NCI-H2029 (cell line): ENCODE measurements around the gene RPL38.

ENCODE experiments used
- DNase-seq: peaks from one replicate; lab custom pipeline; 2025; lab: John Stamatoyannopoulos, UW

Gene RPL38

GRCh38 chr17:74203439-74204240 lies at the start of gene RPL38:
Gene RPL38, plus strand, starts transcription at chr17:74203678. Its CDS starts 278 bp downstream, at chr17:74203956.
- DNase-seq: peak; percentile 94

GRCh38 chr17:74153821-74154430 lies 49.6 kb upstream of the RPL38 start:
- DNase-seq: no peak

- no peak for DNase-seq
These were observed 46.6 kb upstream of the RPL38 start for GRCh38 chr17:74156878-74157277.

- no peak for DNase-seq
These were observed 46.1 kb upstream of the RPL38 start for GRCh38 chr17:74157366-74157765.

- DNase-seq: no peak
These were observed 44.7 kb upstream of the RPL38 start for GRCh38 chr17:74158761-74159160.

- no peak for DNase-seq
These were observed 44.1 kb upstream of the RPL38 start for GRCh38 chr17:74159226-74159840.

GRCh38 chr17:74160656-74161502 lies 42.6 kb upstream of the RPL38 start:
- DNase-seq: no peak

- no peak for DNase-seq
These were observed 42.0 kb upstream of the RPL38 start for GRCh38 chr17:74161503-74161875.

- DNase-seq: no peak
These were observed 40.1 kb upstream of the RPL38 start for GRCh38 chr17:74163271-74163821.

- DNase-seq: no peak
These were observed 39.6 kb upstream of the RPL38 start for GRCh38 chr17:74163836-74164235.

GRCh38 chr17:74164446-74165045 lies 38.9 kb upstream of the RPL38 start:
- no peak for DNase-seq

- no peak for DNase-seq
These were observed 37.6 kb upstream of the RPL38 start for GRCh38 chr17:74165797-74166365.

GRCh38 chr17:74170924-74171323 lies 32.6 kb upstream of the RPL38 start:
- DNase-seq: no peak

GRCh38 chr17:74172700-74173099 lies 30.8 kb upstream of the RPL38 start:
- no peak for DNase-seq

GRCh38 chr17:74176546-74177001 lies 26.9 kb upstream of the RPL38 start:
- DNase-seq: peak; percentile 65

- DNase-seq: no peak
These were observed 26.4 kb upstream of the RPL38 start for GRCh38 chr17:74177018-74177450.

GRCh38 chr17:74179576-74179975 lies 23.9 kb upstream of the RPL38 start:
- no peak for DNase-seq

- DNase-seq: no peak
These were observed 23.1 kb upstream of the RPL38 start for GRCh38 chr17:74180336-74180735.

- no peak for DNase-seq
These were observed 22.1 kb upstream of the RPL38 start for GRCh38 chr17:74181341-74181740.

GRCh38 chr17:74182041-74182723 lies 21.3 kb upstream of the RPL38 start:
- no peak for DNase-seq
